K562 (cell line): ENCODE data around the gene GPR15LG. TPM values are rescaled to one million over a fixed set of nuclear protein-coding genes. Genes with fewer than 3 reads are reported as not detected.

ENCODE experiments used
- ELF1 ChIP-seq: fragments of 200-800 bp; sonication (Bioruptor generic); IDR thresholded peaks from 2 replicates; pipeline ENCODE4 v1.6.1; 2016; ENCODE audit warnings: missing genetic modification characterization, missing compliant biosample characterization
- FIP1L1 ChIP-seq: fragments of 200-400 bp; formaldehyde crosslinking; IDR thresholded peaks from 2 replicates; pipeline ENCODE4 v1.6.1; 2018; ENCODE audit warnings: mild to moderate bottlenecking, low read depth, low read length; ENCODE audit not compliant: poor library complexity, severe bottlenecking
- HDAC2 ChIP-seq: fragments of 450-650 bp; IDR thresholded peaks from 2 replicates; pipeline ENCODE4 v1.6.1; 2016; ENCODE audit warnings: mild to moderate bottlenecking
- HSF4 ChIP-seq: fragments of 250-450 bp; sonication (Bioruptor Pico); IDR thresholded peaks from 2 replicates; pipeline ENCODE4 v2.1.2; 2022; ENCODE audit warnings: mild to moderate bottlenecking, moderate library complexity, borderline replicate concordance
- MEF2D ChIP-seq: conservative IDR thresholded peaks from 2 replicates; pipeline ENCODE4 v1.6.1; 2016; ENCODE audit warnings: low read depth, missing genetic modification characterization, missing compliant biosample characterization
- PKNOX1 ChIP-seq: fragments of 450-650 bp; IDR thresholded peaks from 2 replicates; pipeline ENCODE4 v1.6.1; 2016
- PURB ChIP-seq: sonication (generic); formaldehyde crosslinking; IDR thresholded peaks from 2 replicates; pipeline ENCODE4 v1.9.0; 2021; ENCODE audit warnings: low read depth, mild to moderate bottlenecking, missing genetic modification reagents
- RFX7 ChIP-seq: fragments of 250-450 bp; sonication (Bioruptor Pico); IDR thresholded peaks from 2 replicates; pipeline ENCODE4 v1.5.1; 2021; ENCODE audit warnings: mild to moderate bottlenecking
- SPI1 ChIP-seq: IDR thresholded peaks from 2 replicates; pipeline ENCODE4 v1.6.1; 2011; ENCODE audit warnings: low read depth, low read length, control low read depth, borderline replicate concordance
- TAF1 ChIP-seq: IDR thresholded peaks from 2 replicates; pipeline ENCODE4 v1.6.1; 2011; ENCODE audit warnings: mild to moderate bottlenecking, low read length, moderate library complexity; ENCODE audit not compliant: insufficient read depth, control insufficient read depth, severe bottlenecking; ENCODE audit errors: extremely low read depth
- THRA ChIP-seq: fragments of 450-650 bp; IDR thresholded peaks from 2 replicates; pipeline ENCODE4 v1.6.1; 2017; ENCODE audit warnings: mild to moderate bottlenecking, moderate library complexity
- WHSC1 ChIP-seq: IDR thresholded peaks from one replicate; pipeline ENCODE4 v1.6.1; 2012; ENCODE audit warnings: low read length, control low read depth, inconsistent platforms
- ZNF134 ChIP-seq: fragments of 250-450 bp; sonication (Bioruptor Pico); conservative IDR thresholded peaks from 2 replicates; pipeline ENCODE4 v1.4.0; 2020
- ZNF232 ChIP-seq: sonication (generic); formaldehyde crosslinking; IDR thresholded peaks from 2 replicates; pipeline ENCODE4 v1.8.0; 2022; ENCODE audit warnings: mild to moderate bottlenecking, missing genetic modification reagents
- ZNF347 ChIP-seq: fragments of 450-650 bp; formaldehyde crosslinking; IDR thresholded peaks from 2 replicates; pipeline ENCODE4 v1.4.0; 2020; ENCODE audit warnings: low read depth, mild to moderate bottlenecking, moderate library complexity
- ZNF408 ChIP-seq: fragments of 250-450 bp; sonication (Bioruptor Pico); IDR thresholded peaks from 2 replicates; pipeline ENCODE4 v1.4.0; 2020; ENCODE audit warnings: low read depth, mild to moderate bottlenecking, moderate library complexity
- polyA plus RNA-seq, 8 experiments: library from polyadenylated mRNA; depleted of rRNA in 4 of 8; stranded (reverse) in 5 of 8; unstranded in 3 of 8; fragments of >200 nt; fragmentation: Nextera tagmentation in 2 of 8; fragmentation: Illumina TruSeq in 1 of 8; extraction: Ambion mirVana in 2 of 8; extraction: Trizol in 1 of 8; gene quantifications; 2 replicates each; pipeline versions ENCODE4 v1.2.1 to v1.2.3, GENCODE V29; 2011 to 2014; ENCODE audit warnings: inconsistent platforms in 1 of 8, missing spikeins in 1 of 8
- total RNA-seq, 7 experiments: library from RNA; depleted of rRNA in 6 of 7; stranded (reverse); fragments of >200 nt in 6 of 7; fragmentation: Illumina TruSeq in 2 of 7; extraction: Trizol in 2 of 7; gene quantifications; 2 replicates each; pipeline versions ENCODE4 v1.2.1 to v1.2.3, GENCODE V29; 2011 to 2021; ENCODE audit warnings: low replicate concordance in 1 of 7
- TF ChIP-seq, protein P1 (sequence below): fragments of 450-650 bp; IDR thresholded peaks from 2 replicates; pipeline ENCODE4 v1.6.1; 2018; ENCODE audit warnings: mild to moderate bottlenecking, low read depth; ENCODE audit not compliant: partially characterized antibody
- TF ChIP-seq, protein P2 (sequence below), 3 experiments: IDR thresholded peaks in 2 of 3; conservative IDR thresholded peaks in 1 of 3; 2 replicates each; pipeline ENCODE4 v1.5.1; 2011 to 2012; ENCODE audit warnings: low read length in 3 of 3, mild to moderate bottlenecking in 3 of 3, control low read depth in 2 of 3, improper control_type of control experiment in 1 of 3, inconsistent platforms in 1 of 3, low read depth in 1 of 3, mixed read lengths in 1 of 3, moderate library complexity in 1 of 3; ENCODE audit not compliant: insufficient read depth in 2 of 3
- TF ChIP-seq, protein P3 (sequence below), 2 experiments: fragments of 450-650 bp in 1 of 2; sonication (generic) in 1 of 2; formaldehyde crosslinking; conservative IDR thresholded peaks; 2 replicates each; pipeline versions ENCODE4 v1.4.0 to v1.8.1; 2020 to 2022; ENCODE audit warnings: mild to moderate bottlenecking in 1 of 2, missing genetic modification reagents in 1 of 2
- TF ChIP-seq, protein P4 (sequence below): fragments of 200-800 bp; sonication (Bioruptor generic); IDR thresholded peaks from 2 replicates; pipeline ENCODE4 v1.6.1; 2017; ENCODE audit warnings: missing genetic modification characterization, missing compliant biosample characterization

Gene GPR15LG
- total and polyA plus RNA-seq, 9 of the 15 experiments (the other 6 are each of a cell fraction or from before 2014, with no cell fraction given): 0.51 TPM; not detected in 8

DNA sequence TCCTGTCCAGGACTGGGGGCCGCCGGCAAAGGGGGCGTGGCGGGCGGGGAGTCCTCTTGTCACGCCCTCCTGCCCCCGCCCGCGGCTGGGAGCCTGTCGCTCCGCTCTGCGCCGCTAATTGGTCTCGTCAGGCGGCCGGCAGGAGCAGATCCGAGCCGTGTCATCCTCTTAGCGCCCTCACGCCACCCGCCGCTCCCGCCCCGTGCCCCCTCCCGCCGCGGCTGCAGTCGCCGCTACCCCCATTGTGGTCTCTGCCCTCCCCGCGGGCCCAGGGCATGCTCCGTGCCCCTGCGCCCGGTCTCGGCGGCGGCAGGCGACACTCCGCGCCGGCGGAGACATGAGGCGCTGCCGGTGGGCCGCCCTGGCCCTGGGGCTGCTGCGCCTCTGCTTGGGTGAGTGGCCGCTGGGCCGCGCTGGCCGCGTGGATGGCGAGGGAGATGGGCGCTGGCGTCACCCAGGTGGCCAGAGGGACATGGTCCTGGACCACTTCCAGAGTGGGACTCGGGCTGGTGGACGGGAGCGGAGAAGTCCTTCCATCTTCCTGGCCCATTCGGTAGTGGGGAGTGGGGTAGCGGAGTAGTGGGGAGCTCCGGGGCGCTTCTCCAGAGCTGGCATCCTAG is 20.9 kb downstream of the GPR15LG start, which contains the start of gene CDHR1 (continued):
- TF ChIP-seq, protein P1, sequence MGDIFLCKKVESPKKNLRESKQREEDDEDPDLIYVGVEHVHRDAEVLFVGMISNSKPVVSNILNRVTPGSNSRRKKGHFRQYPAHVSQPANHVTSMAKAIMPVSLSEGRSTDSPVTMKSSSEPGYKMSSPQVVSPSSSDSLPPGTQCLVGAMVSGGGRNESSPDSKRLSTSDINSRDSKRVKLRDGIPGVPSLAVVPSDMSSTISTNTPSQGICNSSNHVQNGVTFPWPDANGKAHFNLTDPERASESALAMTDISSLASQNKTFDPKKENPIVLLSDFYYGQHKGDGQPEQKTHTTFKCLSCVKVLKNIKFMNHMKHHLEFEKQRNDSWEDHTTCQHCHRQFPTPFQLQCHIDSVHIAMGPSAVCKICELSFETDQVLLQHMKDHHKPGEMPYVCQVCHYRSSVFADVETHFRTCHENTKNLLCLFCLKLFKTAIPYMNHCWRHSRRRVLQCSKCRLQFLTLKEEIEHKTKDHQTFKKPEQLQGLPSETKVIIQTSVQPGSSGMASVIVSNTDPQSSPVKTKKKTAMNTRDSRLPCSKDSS: no peak
- TF ChIP-seq SPI1 (no peak), FIP1L1 (no peak), ZNF134 (CRISPR knock-in tag) (0 out of 2 replicates have a peak, but pooled peaks have one; percentile 2), PKNOX1 (peak; percentile 33; the same call in 1 of the 2 replicates), THRA (no peak), TAF1 (no peak), MEF2D (tag) (no peak), ZNF232 (CRISPR knock-in tag) (no peak), HDAC2 (no peak), RFX7 (CRISPR knock-in tag) (no peak), PURB (no peak), ZNF408 (CRISPR knock-in tag) (no peak), HSF4 (CRISPR knock-in tag) (no peak), WHSC1 (no peak), ZNF347 (no peak), ELF1 (tag) (no peak)
- TF ChIP-seq, protein P2, sequence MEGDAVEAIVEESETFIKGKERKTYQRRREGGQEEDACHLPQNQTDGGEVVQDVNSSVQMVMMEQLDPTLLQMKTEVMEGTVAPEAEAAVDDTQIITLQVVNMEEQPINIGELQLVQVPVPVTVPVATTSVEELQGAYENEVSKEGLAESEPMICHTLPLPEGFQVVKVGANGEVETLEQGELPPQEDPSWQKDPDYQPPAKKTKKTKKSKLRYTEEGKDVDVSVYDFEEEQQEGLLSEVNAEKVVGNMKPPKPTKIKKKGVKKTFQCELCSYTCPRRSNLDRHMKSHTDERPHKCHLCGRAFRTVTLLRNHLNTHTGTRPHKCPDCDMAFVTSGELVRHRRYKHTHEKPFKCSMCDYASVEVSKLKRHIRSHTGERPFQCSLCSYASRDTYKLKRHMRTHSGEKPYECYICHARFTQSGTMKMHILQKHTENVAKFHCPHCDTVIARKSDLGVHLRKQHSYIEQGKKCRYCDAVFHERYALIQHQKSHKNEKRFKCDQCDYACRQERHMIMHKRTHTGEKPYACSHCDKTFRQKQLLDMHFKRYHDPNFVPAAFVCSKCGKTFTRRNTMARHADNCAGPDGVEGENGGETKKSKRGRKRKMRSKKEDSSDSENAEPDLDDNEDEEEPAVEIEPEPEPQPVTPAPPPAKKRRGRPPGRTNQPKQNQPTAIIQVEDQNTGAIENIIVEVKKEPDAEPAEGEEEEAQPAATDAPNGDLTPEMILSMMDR (IDR thresholded peaks at IDR 0.05 in 2 of 3, conservative IDR thresholded peaks at IDR 0.05 in 1 of 3; ENCODE audit: insufficient read depth in 2 of 3, low read depth in 1 of 3, low read length in 3 of 3): no peak
- TF ChIP-seq, protein P3, sequence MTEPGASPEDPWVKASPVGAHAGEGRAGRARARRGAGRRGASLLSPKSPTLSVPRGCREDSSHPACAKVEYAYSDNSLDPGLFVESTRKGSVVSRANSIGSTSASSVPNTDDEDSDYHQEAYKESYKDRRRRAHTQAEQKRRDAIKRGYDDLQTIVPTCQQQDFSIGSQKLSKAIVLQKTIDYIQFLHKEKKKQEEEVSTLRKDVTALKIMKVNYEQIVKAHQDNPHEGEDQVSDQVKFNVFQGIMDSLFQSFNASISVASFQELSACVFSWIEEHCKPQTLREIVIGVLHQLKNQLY (CRISPR knock-in tag; conservative IDR thresholded peaks at IDR 0.05): no peak
- TF ChIP-seq, protein P4, sequence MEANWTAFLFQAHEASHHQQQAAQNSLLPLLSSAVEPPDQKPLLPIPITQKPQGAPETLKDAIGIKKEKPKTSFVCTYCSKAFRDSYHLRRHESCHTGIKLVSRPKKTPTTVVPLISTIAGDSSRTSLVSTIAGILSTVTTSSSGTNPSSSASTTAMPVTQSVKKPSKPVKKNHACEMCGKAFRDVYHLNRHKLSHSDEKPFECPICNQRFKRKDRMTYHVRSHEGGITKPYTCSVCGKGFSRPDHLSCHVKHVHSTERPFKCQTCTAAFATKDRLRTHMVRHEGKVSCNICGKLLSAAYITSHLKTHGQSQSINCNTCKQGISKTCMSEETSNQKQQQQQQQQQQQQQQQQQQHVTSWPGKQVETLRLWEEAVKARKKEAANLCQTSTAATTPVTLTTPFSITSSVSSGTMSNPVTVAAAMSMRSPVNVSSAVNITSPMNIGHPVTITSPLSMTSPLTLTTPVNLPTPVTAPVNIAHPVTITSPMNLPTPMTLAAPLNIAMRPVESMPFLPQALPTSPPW (CRISPR knock-in tag): peak; percentile 45
